ENCODE measurements around the gene FGF22.

FGF22 gene

GRCh38 chr19:633068-633785 is 6.5 kb upstream of the FGF22 start, which contains the start of gene POLRMT:
POLRMT (minus strand) TSS chr19:633537; CDS start chr19:633512, 25 bp downstream.
- DNase-seq (ENCODE audit: low read depth): peak; percentile 98
- H3K4me3 ChIP-seq (ENCODE audit: low read length): peak within 1 kb of the TSS; percentile 92
- TF ChIP-seq CTCF (IDR thresholded peaks at IDR 0.05; ENCODE audit: insufficient read depth, low read depth, low read length, missing control alignments): no peak

- H3K4me3 ChIP-seq (ENCODE audit: low read length): peak overlapping the region; percentile 81
- no peak for TF ChIP-seq CTCF (IDR thresholded peaks at IDR 0.05; ENCODE audit: insufficient read depth, low read depth, low read length, missing control alignments)
- DNase-seq (ENCODE audit: low read depth): peak; percentile 15
These were observed 5.7 kb upstream of the FGF22 start for GRCh38 chr19:633786-634639.

GRCh38 chr19:634975-635652 is 4.6 kb upstream of the FGF22 start:
- H3K4me3 ChIP-seq (ENCODE audit: low read length): no peak overlapping the region
- DNase-seq (ENCODE audit: low read depth): no peak
- TF ChIP-seq CTCF (IDR thresholded peaks at IDR 0.05; ENCODE audit: insufficient read depth, low read depth, low read length, missing control alignments): no peak

- TF ChIP-seq CTCF (IDR thresholded peaks at IDR 0.05; ENCODE audit: insufficient read depth, low read depth, low read length, missing control alignments): no peak
- no peak for DNase-seq (ENCODE audit: low read depth)
- no peak overlapping the region for H3K4me3 ChIP-seq (ENCODE audit: low read length)
These were observed 800 bp upstream of the FGF22 start for GRCh38 chr19:638906-639252.

- DNase-seq (ENCODE audit: low read depth): no peak
- no peak for TF ChIP-seq CTCF (IDR thresholded peaks at IDR 0.05; ENCODE audit: insufficient read depth, low read depth, low read length, missing control alignments)
- no peak overlapping the region for H3K4me3 ChIP-seq (ENCODE audit: low read length)
These were observed 481 bp downstream of the FGF22 start for GRCh38 chr19:640161-640558.

- H3K4me3 ChIP-seq (ENCODE audit: low read length): no peak overlapping the region
- no peak for TF ChIP-seq CTCF (IDR thresholded peaks at IDR 0.05; ENCODE audit: insufficient read depth, low read depth, low read length, missing control alignments)
These were observed 1.0 kb downstream of the FGF22 start for GRCh38 chr19:640606-641189.

More at GRCh38 chr19:640606-641189, 1.0 kb downstream of the FGF22 start:
- DNase-seq (ENCODE audit: low read depth): no peak

Measured in epithelial cell of esophagus (primary cell).